ENCODE measurements around the gene MYO1B.
"Not testable (repeated sequence)": the region's sequence is repeated elsewhere in the genome, so short reads cannot be mapped to it uniquely, and the experiment has no call there.

Gene MYO1B

GRCh38 chr2:191439481-191439880, 194.3 kb downstream of the MYO1B start:
- no peak for FAIRE-seq
- no peak for DNase-seq (ENCODE audit: insufficient read length, low spot score)
- TF ChIP-seq POLR2A (IDR thresholded peaks at IDR 0.05; ENCODE audit: low read depth, low read length) (no peak), SPI1 (IDR thresholded peaks at IDR 0.05; ENCODE audit: low read depth, low read length) (no peak)

- no peak for FAIRE-seq
- DNase-seq (ENCODE audit: insufficient read length, low spot score), result no peak
- TF ChIP-seq PAX5 (IDR thresholded peaks at IDR 0.05; ENCODE audit: insufficient read depth, low read length, severe bottlenecking) (no peak), TAF1 (IDR thresholded peaks at IDR 0.05; ENCODE audit: low read depth, low read length) (no peak), POU2F2 (IDR thresholded peaks at IDR 0.05; ENCODE audit: low read depth, low read length) (no peak), SPI1 (IDR thresholded peaks at IDR 0.05; ENCODE audit: low read depth, low read length) (no peak)
These were observed 196.5 kb downstream of the MYO1B start for GRCh38 chr2:191441496-191442214.

- FAIRE-seq (no peak), DNase-seq (ENCODE audit: insufficient read length, low spot score) (no peak)
- TF ChIP-seq POLR2AphosphoS5 (IDR thresholded peaks at IDR 0.05; ENCODE audit: low read depth, low read length) (no peak), POLR2A (IDR thresholded peaks at IDR 0.05; ENCODE audit: low read depth, low read length) (no peak), PAX5 (IDR thresholded peaks at IDR 0.05; ENCODE audit: insufficient read depth, low read length, severe bottlenecking) (no peak), SPI1 (IDR thresholded peaks at IDR 0.05; ENCODE audit: low read depth, low read length) (no peak), POU2F2 (IDR thresholded peaks at IDR 0.05; ENCODE audit: low read depth, low read length) (no peak), TAF1 (IDR thresholded peaks at IDR 0.05; ENCODE audit: low read depth, low read length) (no peak)
These were observed 198.2 kb downstream of the MYO1B start for GRCh38 chr2:191443446-191443845.

GRCh38 chr2:191446910-191447309, 201.7 kb downstream of the MYO1B start:
- TF ChIP-seq POLR2A (IDR thresholded peaks at IDR 0.05; ENCODE audit: low read depth, low read length) (no peak), TAF1 (IDR thresholded peaks at IDR 0.05; ENCODE audit: low read depth, low read length) (no peak), PAX5 (IDR thresholded peaks at IDR 0.05; ENCODE audit: insufficient read depth, low read length, severe bottlenecking) (no peak), SPI1 (IDR thresholded peaks at IDR 0.05; ENCODE audit: low read depth, low read length) (no peak), POLR2AphosphoS5 (IDR thresholded peaks at IDR 0.05; ENCODE audit: low read depth, low read length) (no peak), POU2F2 (IDR thresholded peaks at IDR 0.05; ENCODE audit: low read depth, low read length) (no peak)
- FAIRE-seq (no peak), DNase-seq (ENCODE audit: insufficient read length, low spot score) (no peak)

- FAIRE-seq, result no peak
- TF ChIP-seq PAX5 (IDR thresholded peaks at IDR 0.05; ENCODE audit: insufficient read depth, low read length, severe bottlenecking) (no peak), POLR2AphosphoS5 (IDR thresholded peaks at IDR 0.05; ENCODE audit: low read depth, low read length) (no peak), SPI1 (IDR thresholded peaks at IDR 0.05; ENCODE audit: low read depth, low read length) (no peak), POU2F2 (IDR thresholded peaks at IDR 0.05; ENCODE audit: low read depth, low read length) (no peak), TAF1 (IDR thresholded peaks at IDR 0.05; ENCODE audit: low read depth, low read length) (no peak), POLR2A (IDR thresholded peaks at IDR 0.05; ENCODE audit: low read depth, low read length) (no peak)
- DNase-seq (ENCODE audit: insufficient read length, low spot score), result no peak
These were observed 205.9 kb downstream of the MYO1B start for GRCh38 chr2:191451116-191451515.

GRCh38 chr2:191452065-191452464, 206.9 kb downstream of the MYO1B start:
- FAIRE-seq (no peak), DNase-seq (ENCODE audit: insufficient read length, low spot score) (no peak)
- no peak for TF ChIP-seq POU2F2 (IDR thresholded peaks at IDR 0.05; ENCODE audit: low read depth, low read length)
- TF ChIP-seq TAF1 (IDR thresholded peaks at IDR 0.05; ENCODE audit: low read depth, low read length), result no peak
- no peak for TF ChIP-seq POLR2AphosphoS5 (IDR thresholded peaks at IDR 0.05; ENCODE audit: low read depth, low read length)
- no peak for TF ChIP-seq POLR2A (IDR thresholded peaks at IDR 0.05; ENCODE audit: low read depth, low read length)
- TF ChIP-seq PAX5 (IDR thresholded peaks at IDR 0.05; ENCODE audit: insufficient read depth, low read length, severe bottlenecking), result no peak
- no peak for TF ChIP-seq SPI1 (IDR thresholded peaks at IDR 0.05; ENCODE audit: low read depth, low read length)

GRCh38 chr2:191453761-191454160, 208.6 kb downstream of the MYO1B start:
- TF ChIP-seq SPI1 (IDR thresholded peaks at IDR 0.05; ENCODE audit: low read depth, low read length), result no peak
- no peak for FAIRE-seq

GRCh38 chr2:191456506-191456905, 211.3 kb downstream of the MYO1B start:
- FAIRE-seq; DNase-seq (ENCODE audit: insufficient read length, low spot score): not testable (repeated sequence)

More at GRCh38 chr2:191453761-191454160, 208.6 kb downstream of the MYO1B start:
- no peak for DNase-seq (ENCODE audit: insufficient read length, low spot score)

GRCh38 chr2:191459158-191459557, 214.0 kb downstream of the MYO1B start:
- DNase-seq (ENCODE audit: insufficient read length, low spot score) (no peak), FAIRE-seq (no peak)
- no peak for TF ChIP-seq POU2F2 (IDR thresholded peaks at IDR 0.05; ENCODE audit: low read depth, low read length)
- no peak for TF ChIP-seq SPI1 (IDR thresholded peaks at IDR 0.05; ENCODE audit: low read depth, low read length)
- TF ChIP-seq TAF1 (IDR thresholded peaks at IDR 0.05; ENCODE audit: low read depth, low read length), result no peak
- TF ChIP-seq POLR2A (IDR thresholded peaks at IDR 0.05; ENCODE audit: low read depth, low read length), result no peak

GRCh38 chr2:191462370-191462769, 217.2 kb downstream of the MYO1B start:
- FAIRE-seq (no peak), DNase-seq (ENCODE audit: insufficient read length, low spot score) (no peak)
- no peak for TF ChIP-seq PAX5 (IDR thresholded peaks at IDR 0.05; ENCODE audit: insufficient read depth, low read length, severe bottlenecking)
- no peak for TF ChIP-seq SPI1 (IDR thresholded peaks at IDR 0.05; ENCODE audit: low read depth, low read length)
- no peak for TF ChIP-seq TAF1 (IDR thresholded peaks at IDR 0.05; ENCODE audit: low read depth, low read length)
- no peak for TF ChIP-seq POLR2AphosphoS5 (IDR thresholded peaks at IDR 0.05; ENCODE audit: low read depth, low read length)
- TF ChIP-seq POU2F2 (IDR thresholded peaks at IDR 0.05; ENCODE audit: low read depth, low read length), result no peak
- no peak for TF ChIP-seq POLR2A (IDR thresholded peaks at IDR 0.05; ENCODE audit: low read depth, low read length)

- FAIRE-seq, result no peak
These were observed 218.6 kb downstream of the MYO1B start for GRCh38 chr2:191463790-191464189.

More at GRCh38 chr2:191463790-191464189, 218.6 kb downstream of the MYO1B start:
- no peak for DNase-seq (ENCODE audit: insufficient read length, low spot score)
- TF ChIP-seq POLR2A (IDR thresholded peaks at IDR 0.05; ENCODE audit: low read depth, low read length), result no peak
- no peak for TF ChIP-seq POU2F2 (IDR thresholded peaks at IDR 0.05; ENCODE audit: low read depth, low read length)
- no peak for TF ChIP-seq SPI1 (IDR thresholded peaks at IDR 0.05; ENCODE audit: low read depth, low read length)
- no peak for TF ChIP-seq PAX5 (IDR thresholded peaks at IDR 0.05; ENCODE audit: insufficient read depth, low read length, severe bottlenecking)
- TF ChIP-seq TAF1 (IDR thresholded peaks at IDR 0.05; ENCODE audit: low read depth, low read length), result no peak
- TF ChIP-seq POLR2AphosphoS5 (IDR thresholded peaks at IDR 0.05; ENCODE audit: low read depth, low read length), result no peak
